ENCODE data around the gene BABAM2.

The BABAM2 gene

GRCh38 chr2:28352104-28352503 is 461.6 kb downstream of the BABAM2 start:
- no peak for DNase-seq

DNA sequence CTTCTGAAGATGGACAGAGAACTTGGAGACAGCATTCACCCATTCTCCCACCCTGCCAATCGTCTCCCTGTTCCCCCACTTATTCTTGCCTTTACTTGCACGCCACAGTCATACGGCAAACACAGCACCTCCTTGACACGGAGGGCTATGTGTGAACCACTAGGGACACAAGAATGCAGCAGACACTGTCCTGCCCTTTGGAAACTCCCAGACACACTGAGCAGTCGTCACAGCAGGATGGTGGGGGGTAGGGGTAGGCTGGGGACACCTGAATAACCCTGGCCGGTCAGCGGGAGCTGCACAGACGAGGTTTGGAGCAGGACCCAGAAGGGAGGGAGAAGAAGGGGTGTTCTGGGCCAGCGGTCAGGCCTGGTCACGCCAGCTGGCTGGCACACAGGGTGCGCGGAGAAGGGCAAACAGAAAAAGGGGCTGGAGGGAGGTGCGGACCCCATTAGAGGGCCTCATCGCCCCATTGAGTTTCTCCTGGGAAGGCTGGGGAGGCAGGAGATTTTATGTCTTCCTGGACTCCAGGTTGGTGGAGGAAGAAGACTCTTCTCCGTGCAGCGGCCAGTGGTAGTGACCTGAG is 462.2 kb downstream of the BABAM2 start:
- no peak for DNase-seq

DNA sequence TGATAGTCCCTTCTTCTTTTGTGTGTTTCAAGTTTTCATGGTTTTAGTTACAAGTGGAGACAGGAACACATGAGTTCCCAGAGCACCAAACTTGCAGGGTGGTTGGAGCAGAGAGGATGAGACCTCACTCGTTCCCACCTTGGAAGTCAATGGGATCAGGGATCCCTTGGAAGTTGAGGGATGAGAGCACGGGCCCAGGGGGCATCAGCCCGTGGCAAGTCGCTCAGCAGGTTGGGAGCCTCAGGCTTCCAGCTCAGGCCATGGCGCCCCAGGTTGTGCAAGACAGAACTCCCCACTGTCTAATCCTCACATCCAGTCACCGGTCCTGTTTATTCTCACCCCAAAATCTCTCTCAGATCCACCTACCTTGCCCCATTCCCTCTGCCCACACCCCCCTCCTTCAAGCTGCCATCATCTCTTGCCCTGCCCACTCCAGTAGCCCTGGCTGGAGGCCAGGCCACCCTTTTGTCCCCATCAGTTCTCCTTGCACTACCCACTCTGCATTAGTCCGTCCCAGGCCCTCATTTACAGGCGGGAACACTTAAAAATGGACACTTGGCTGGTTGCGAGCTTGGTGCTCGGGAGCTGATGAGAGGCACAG is 464.5 kb downstream of the BABAM2 start:
- DNase-seq = peak; percentile 7

GRCh38 chr2:28355521-28356094 is 465.1 kb downstream of the BABAM2 start:
- DNase-seq = no peak

GRCh38 chr2:28356095-28356911 is 465.8 kb downstream of the BABAM2 start:
- peak; percentile 56 for DNase-seq

GRCh38 chr2:28357055-28357454 is 466.5 kb downstream of the BABAM2 start:
- DNase-seq = no peak

- DNase-seq = no peak
Measured at GRCh38 chr2:28357948-28358667, 467.6 kb downstream of the BABAM2 start.

DNA sequence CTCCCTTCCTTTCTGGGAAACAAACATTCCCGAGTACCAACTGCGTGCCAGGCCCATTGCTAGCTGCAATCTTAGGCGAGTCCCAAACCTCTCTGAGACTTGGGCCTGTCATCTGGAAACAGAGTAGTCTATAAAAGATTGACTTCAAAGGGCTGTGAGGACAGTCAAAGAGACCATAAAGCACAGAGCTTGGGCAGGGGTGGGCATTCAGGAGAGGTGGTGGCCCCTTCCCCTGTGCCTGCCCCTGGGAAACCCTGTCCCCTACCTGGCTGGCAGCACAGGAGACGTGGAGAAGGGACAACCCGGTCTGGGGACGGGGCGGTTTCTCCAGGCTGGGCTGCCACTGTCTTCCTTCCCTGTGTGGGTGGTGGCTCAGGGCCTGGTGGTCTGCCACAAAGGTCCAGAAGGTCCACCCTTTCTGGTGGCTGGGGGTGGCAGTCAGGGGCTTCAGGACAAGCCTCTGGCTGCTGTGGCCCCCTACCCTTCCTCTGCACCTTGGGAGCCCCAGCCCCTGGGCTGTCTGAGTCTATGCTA is 468.2 kb downstream of the BABAM2 start:
- no peak for DNase-seq

DNA sequence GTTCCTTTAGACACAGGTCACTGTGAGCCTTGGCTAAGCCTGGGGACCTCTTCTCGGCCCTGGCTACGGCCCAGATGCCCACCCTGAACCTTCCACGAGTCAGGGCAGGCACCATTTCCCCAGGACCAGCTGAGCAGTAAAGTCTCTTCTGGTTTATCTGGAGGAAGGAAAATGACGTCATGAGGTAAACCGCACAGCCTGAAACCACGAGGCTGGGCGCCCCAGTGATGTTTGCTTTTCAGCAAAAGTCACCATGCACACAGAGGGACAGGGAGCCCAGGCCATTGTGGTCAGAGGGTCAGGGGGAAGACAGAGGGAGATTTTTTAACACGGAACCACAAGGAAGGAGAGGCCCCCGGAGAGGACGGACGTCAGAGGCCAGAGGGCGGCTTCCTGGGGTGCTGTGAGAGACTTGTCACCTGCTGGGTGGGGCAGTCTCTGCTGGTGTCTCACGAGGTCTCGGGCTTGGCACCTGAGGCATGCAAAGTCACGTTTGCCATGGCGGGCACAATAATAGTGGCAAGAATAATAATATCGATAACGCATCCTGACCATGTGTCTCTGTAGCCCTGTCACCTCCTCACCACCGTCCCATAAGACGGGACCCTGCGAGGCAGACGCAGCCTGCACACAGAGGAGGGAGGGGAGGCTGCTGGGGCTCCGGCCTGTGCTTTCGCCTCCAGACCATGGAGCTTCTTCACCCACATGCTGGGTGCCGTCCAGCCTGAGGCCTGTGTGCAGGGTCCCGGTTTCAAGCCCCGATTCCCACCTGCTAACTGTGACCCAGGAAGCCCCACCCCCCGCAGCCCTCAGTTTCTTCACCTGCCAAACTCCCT is 468.9 kb downstream of the BABAM2 start:
- DNase-seq = no peak

GRCh38 chr2:28360058-28360717 is 469.7 kb downstream of the BABAM2 start:
- DNase-seq = no peak

DNA sequence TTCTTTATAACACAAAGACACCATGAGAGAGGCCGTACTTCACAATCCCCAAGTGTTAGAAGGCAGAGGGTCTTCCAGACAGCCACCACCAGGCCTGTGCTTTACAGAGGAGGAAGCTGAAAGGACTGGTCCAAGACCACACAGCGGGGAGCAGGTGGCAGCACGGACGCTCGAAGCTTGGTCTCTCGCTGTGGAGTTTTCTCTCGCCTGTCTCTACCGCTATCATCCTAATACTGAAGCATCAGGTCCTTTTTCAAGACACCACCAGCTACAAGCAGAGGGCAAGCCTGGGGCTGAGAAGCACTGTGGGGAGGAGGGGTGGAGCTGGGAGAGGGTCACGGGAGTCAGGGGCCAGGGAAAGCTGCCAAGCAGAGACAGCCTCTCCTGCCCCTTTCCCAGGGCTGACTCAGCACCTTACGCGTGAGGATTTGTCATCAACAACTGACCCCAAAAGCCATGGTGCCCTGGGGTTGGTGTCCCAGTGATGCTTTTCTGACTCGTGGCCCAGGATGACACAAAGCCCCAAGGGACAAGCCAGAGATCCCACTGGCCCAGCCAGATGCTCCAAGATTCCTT is 470.3 kb downstream of the BABAM2 start:
- no peak for DNase-seq

- no peak for DNase-seq
Measured at GRCh38 chr2:28361991-28362710, 471.6 kb downstream of the BABAM2 start.

DNA sequence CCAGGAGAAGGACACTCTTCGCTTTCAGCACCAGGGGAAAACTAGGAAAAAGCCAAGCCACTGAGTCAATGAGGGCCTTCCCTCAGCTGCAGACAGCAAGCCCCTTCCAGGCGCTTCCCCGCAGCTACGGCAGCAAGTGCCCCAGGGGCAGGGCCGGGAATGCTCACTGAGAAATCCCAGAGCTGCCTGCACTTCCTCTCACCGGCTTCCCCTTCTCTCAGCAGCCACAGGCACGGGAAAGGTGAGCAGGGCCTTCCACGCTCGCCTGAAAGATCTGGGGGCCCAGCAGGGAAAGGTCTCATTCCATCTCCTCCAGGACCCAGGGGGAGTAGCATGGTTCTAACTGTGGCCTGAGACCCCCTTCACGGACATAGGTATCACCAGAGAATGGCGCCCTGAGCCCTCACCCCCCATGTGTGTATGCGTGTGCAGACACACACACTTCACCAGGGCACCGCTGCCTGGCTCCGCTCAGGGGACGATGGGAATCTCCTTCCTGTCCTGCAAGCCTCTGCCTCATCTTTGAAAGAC is 472.5 kb downstream of the BABAM2 start:
- no peak for DNase-seq

DNA sequence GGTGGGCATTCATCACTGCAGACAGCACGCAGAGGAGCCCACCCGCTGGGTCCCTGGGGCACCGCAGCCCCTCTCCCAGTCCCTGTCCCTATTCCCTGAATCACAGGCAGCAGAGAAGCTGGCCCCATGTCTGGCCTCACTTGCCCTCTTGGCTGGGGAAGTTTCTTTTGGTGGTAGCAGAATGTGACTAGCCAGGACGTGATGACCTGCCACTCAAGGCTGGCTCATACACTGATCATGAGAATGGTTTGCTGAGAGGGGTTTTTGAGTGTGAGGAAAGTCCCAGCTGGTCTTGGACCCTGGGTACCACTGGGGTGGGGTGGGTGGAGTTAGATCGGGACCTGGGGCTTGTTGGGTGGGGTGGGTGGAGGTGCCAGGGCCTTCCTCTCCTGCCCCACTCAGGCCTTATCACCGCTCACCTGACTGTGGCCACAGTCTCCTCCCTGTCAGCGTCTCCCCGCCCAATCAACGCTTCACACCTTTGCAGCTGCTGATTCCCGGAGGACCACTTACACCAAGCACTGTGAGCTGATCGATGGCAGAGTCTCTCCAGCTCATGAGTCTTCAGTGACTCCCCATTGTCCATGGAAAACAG is 473.3 kb downstream of the BABAM2 start:
- DNase-seq = no peak

DNA sequence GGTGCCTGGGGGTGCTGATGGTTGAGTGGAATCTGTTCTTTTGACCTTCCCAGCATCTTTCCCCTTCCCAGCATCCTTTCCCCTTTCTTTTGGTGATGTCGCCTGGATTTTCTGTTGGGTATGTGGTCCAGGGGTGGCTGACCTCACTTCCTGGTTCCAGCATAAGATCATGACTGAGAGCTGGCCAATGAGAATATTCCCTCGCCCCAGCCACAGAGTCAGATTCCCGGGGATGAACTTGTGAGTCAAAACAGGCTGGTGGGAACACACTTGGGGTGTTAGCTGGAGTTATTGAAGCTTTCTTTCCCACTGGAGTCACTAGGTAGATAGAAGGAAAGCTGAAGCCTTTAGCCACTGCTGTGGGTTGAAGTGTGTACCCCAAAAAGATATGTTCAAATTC is 474.1 kb downstream of the BABAM2 start:
- no peak for DNase-seq

- no peak for DNase-seq
Measured at GRCh38 chr2:28365158-28365557, 474.6 kb downstream of the BABAM2 start.

DNA sequence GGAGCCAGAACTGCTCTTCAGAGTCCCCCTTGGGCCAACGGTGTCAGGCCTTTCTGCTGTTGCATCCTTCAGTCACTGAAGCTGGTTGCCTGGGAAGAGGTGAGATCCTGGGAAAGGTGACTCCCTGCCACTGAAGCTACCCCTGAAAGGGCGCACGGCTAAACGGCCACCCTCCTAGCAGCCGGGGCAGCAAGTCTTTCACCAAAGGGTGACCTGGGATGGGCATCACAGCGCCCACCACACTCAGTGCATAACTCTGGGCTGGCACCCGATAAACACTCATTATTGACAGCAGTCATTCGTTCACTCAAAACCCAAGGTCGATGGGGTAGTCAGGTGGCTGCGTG is 475.6 kb downstream of the BABAM2 start:
- DNase-seq = no peak

DNA sequence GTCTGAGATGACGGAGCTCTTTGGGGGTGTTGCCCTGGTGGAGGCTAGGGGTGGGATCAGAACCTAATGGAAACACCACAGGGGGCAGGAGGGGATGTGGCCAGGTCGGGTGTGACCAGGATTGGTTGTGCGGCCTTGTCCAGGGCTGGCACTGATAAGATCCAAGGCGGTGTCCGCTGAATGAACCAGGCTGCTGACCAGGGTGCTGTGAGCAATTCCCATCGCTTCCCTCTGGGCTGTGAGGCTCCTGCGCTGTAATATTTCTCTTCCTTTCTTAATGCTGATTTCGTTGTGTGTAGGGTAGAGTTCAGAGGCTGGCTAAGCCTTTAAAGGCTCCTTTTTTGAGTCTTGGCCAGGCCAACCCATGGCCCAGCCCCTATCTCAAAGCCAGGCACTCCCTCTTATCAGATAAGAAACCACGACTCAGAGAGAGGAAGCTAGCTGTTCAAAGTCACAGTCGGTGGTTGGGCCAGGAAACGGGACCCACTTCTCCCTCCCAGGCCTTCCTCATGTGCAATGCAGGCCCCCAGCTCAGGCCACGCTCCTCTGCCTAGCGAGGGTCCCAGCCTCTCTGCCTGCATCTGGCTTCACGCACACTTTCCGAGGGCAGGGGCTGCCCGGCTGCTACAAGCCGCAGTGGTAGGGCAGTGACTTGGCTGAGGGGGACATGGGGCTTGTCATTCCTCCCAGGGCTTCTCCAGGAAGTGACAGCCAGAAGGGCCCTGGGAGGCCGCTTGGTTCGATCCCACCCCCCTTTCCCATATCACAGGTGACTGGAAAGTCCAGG is 476.2 kb downstream of the BABAM2 start:
- no peak for DNase-seq

Data from DMS79 treated with DMSO at 0.1 percent for 48 hours (cell line).